ENCODE measurements around the gene INPP5A. TPM values are rescaled to one million over a fixed set of nuclear protein-coding genes. Genes with fewer than 3 reads are reported as not detected.

INPP5A gene
- total RNA-seq, 1 donor from 2014 or later, result 36.3 TPM

- no peak for TF ChIP-seq CTCF (IDR thresholded peaks at IDR 0.05; ENCODE audit: partially characterized antibody, unreplicated experiment)
- Mint-ChIP-seq H3K9me3 (ENCODE audit: unreplicated experiment) (peaks cover 10% of the 10 kb centered on the region), H3K27me3 (ENCODE audit: unreplicated experiment) (no peaks in the 10 kb centered on the region), H3K4me1 (ENCODE audit: low read depth, unreplicated experiment) (peaks cover 2% of the 10 kb centered on the region), H3K36me3 (ENCODE audit: unreplicated experiment) (peaks cover 40% of the 10 kb centered on the region), H3K27ac (ENCODE audit: unreplicated experiment) (no peak overlapping the region), H3K4me3 (ENCODE audit: unreplicated experiment) (no peak overlapping the region)
- DNase-seq, result peak; percentile 10
These were observed 153.4 kb downstream of the INPP5A start for GRCh38 chr10:132690821-132691610.

GRCh38 chr10:132691711-132692153 is 154.1 kb downstream of the INPP5A start:
- TF ChIP-seq CTCF (IDR thresholded peaks at IDR 0.05; ENCODE audit: partially characterized antibody, unreplicated experiment), result no peak
- Mint-ChIP-seq H3K27ac (ENCODE audit: unreplicated experiment) (no peak overlapping the region), H3K4me3 (ENCODE audit: unreplicated experiment) (no peak overlapping the region), H3K27me3 (ENCODE audit: unreplicated experiment) (no peaks in the 10 kb centered on the region), H3K36me3 (ENCODE audit: unreplicated experiment) (peaks cover 40% of the 10 kb centered on the region), H3K9me3 (ENCODE audit: unreplicated experiment) (peaks cover 10% of the 10 kb centered on the region), H3K4me1 (ENCODE audit: low read depth, unreplicated experiment) (peaks cover 2% of the 10 kb centered on the region)
- no peak for DNase-seq

GRCh38 chr10:132692311-132692710 is 154.7 kb downstream of the INPP5A start:
- TF ChIP-seq CTCF (IDR thresholded peaks at IDR 0.05; ENCODE audit: partially characterized antibody, unreplicated experiment), result no peak
- H3K27ac Mint-ChIP-seq (ENCODE audit: unreplicated experiment), result no peak overlapping the region

GRCh38 chr10:132693676-132694075 is 156.1 kb downstream of the INPP5A start:
- peaks cover 3% of the 10 kb centered on the region for H3K27me3 Mint-ChIP-seq (ENCODE audit: unreplicated experiment)
- H3K4me3 Mint-ChIP-seq (ENCODE audit: unreplicated experiment), result no peak overlapping the region
- no peaks in the 10 kb centered on the region for H3K4me1 Mint-ChIP-seq (ENCODE audit: low read depth, unreplicated experiment)
- no peak for DNase-seq
- H3K36me3 Mint-ChIP-seq (ENCODE audit: unreplicated experiment), result peaks cover 39% of the 10 kb centered on the region
- peaks cover 6% of the 10 kb centered on the region for H3K9me3 Mint-ChIP-seq (ENCODE audit: unreplicated experiment)
- TF ChIP-seq CTCF (IDR thresholded peaks at IDR 0.05; ENCODE audit: partially characterized antibody, unreplicated experiment), result no peak
- H3K27ac Mint-ChIP-seq (ENCODE audit: unreplicated experiment), result no peak overlapping the region

More at GRCh38 chr10:132692311-132692710, 154.7 kb downstream of the INPP5A start:
- no peak overlapping the region for H3K4me3 Mint-ChIP-seq (ENCODE audit: unreplicated experiment)
- DNase-seq, result no peak
- H3K9me3 Mint-ChIP-seq (ENCODE audit: unreplicated experiment), result peaks cover 10% of the 10 kb centered on the region
- peaks cover 40% of the 10 kb centered on the region for H3K36me3 Mint-ChIP-seq (ENCODE audit: unreplicated experiment)
- no peaks in the 10 kb centered on the region for H3K27me3 Mint-ChIP-seq (ENCODE audit: unreplicated experiment)
- peaks cover under 1% of the 10 kb centered on the region for H3K4me1 Mint-ChIP-seq (ENCODE audit: low read depth, unreplicated experiment)

- no peak overlapping the region for H3K27ac Mint-ChIP-seq (ENCODE audit: unreplicated experiment)
- no peak overlapping the region for H3K4me3 Mint-ChIP-seq (ENCODE audit: unreplicated experiment)
- peaks cover 30% of the 10 kb centered on the region for H3K36me3 Mint-ChIP-seq (ENCODE audit: unreplicated experiment)
- H3K9me3 Mint-ChIP-seq (ENCODE audit: unreplicated experiment), result peaks cover 7% of the 10 kb centered on the region
- H3K27me3 Mint-ChIP-seq (ENCODE audit: unreplicated experiment), result peaks cover 3% of the 10 kb centered on the region
- no peak for DNase-seq
- H3K4me1 Mint-ChIP-seq (ENCODE audit: low read depth, unreplicated experiment), result peaks cover 4% of the 10 kb centered on the region
- no peak for TF ChIP-seq CTCF (IDR thresholded peaks at IDR 0.05; ENCODE audit: partially characterized antibody, unreplicated experiment)
These were observed 158.6 kb downstream of the INPP5A start for GRCh38 chr10:132696204-132696603.
